ENCODE measurements around the gene FNDC10. TPM values are rescaled to one million over a fixed set of nuclear protein-coding genes. Genes with fewer than 3 reads are reported as not detected.

Gene FNDC10
- total and polyA plus RNA-seq, 9 of the 15 experiments (the other 6 are each of a cell fraction or from before 2014, with no cell fraction given) = 0.08 to 6.3 (median 1.6) TPM

DNA sequence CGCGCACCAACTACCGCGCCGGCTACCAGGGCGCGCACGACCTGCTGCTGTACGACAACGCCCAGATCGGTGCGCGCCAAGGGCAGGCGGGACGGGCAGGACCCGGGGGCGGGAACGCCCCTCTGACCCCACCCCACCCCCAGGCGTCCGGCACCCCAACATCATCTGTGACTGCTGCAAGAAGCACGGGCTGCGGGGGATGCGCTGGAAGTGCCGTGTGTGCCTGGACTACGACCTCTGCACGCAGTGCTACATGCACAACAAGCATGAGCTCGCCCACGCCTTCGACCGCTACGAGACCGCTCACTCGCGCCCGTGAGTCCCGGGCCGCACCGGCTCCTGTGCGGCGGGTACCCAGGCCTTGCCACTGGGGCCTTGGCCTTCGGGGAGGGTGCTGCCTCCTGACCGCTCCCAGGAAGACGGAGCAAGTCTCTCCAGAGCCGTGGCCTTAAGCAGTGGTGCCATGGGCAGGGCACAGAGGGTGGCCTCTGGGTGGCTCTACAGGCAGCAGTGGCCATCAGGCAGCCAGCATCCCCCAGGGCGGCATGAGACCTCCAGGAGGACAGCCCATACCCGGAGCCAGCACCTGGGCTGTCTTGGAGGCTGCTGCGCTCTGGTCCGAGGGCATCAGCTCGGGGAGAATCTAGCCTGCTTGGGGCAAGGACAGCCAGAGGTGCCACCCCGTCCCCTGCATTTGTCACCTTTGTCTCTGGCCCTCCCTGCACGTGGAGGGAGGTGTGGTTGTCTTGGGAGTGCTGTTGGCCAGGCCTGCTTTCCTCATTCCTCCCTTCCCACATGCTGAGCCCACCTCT, 23.9 kb upstream of the FNDC10 start:
- Histone ChIP-seq H3K9me1 (ENCODE audit: control insufficient read depth, insufficient read depth, low read length) (no peaks in the 10 kb centered on the region), H2AFZ (ENCODE audit: low read depth, low read length) (no peak overlapping the region), H3K27me3 (ENCODE audit: control insufficient read depth in 2 of 2, insufficient read depth in 2 of 2, low read length in 2 of 2) (no peaks in the 10 kb centered on the region), H3K9ac (ENCODE audit: insufficient read depth in 1 of 2, low read depth in 2 of 2, low read length in 2 of 2) (peak overlapping the region in 1 of 2 experiments; percentile 26; a peak in 1 of 4 replicates), H3K79me2 (ENCODE audit: control insufficient read depth, insufficient read depth, low read length) (no peaks in the 10 kb centered on the region), H3K27ac (ENCODE audit: extremely low read depth, low read depth, low read length) (no peak overlapping the region), H4K20me1 (replicated peaks; ENCODE audit: control insufficient read depth, insufficient read depth, low read length) (peaks cover 7% of the 10 kb centered on the region; the same call in 1 of the 2 replicates), H3K36me3 (ENCODE audit: control insufficient read depth, insufficient read depth, low read length) (no peaks in the 10 kb centered on the region), H3K4me3 (no peak overlapping the region), H3K9me3 (replicated peaks; ENCODE audit: control insufficient read depth, insufficient read depth, low read depth, low read length) (no peaks in the 10 kb centered on the region), H3K4me2 (ENCODE audit: insufficient read depth, low read length) (no peak overlapping the region), H3K4me1 (replicated peaks in 1 of 2; ENCODE audit: control insufficient read depth in 2 of 2, insufficient read depth in 2 of 2, low read length in 2 of 2) (peaks cover 0 to 99% of the 10 kb centered on the region in 2 experiments; a peak in 3 of 5 replicates)
- ATAC-seq (no peak), FAIRE-seq (no peak), DNase-seq (ENCODE audit: extremely low read depth in 1 of 4, low spot score in 3 of 4) (no peak)
- no TSS peak for BruUV-seq (replicated peaks)
- in situ Hi-C loops (cut with MboI) = no loop called here
- ChIA-PET CTCF (ENCODE audit: low intra/inter-chr PET ratio) (no interaction called here), POLR2A (interaction anchor here (1.0 kb wide), 1 partner anchor 9 kb away, joined by 3 read pairs; the partner anchor contains the start of gene MIB2)
- 76% methylated on average over 31 of the region's 51 CpGs for WGBS (ENCODE audit: insufficient coverage, low coverage, missing lambda C conversion rate)
- intact Hi-C loops (cut with micrococcal nuclease) = no loop called here
- TF ChIP-seq, protein P1, sequence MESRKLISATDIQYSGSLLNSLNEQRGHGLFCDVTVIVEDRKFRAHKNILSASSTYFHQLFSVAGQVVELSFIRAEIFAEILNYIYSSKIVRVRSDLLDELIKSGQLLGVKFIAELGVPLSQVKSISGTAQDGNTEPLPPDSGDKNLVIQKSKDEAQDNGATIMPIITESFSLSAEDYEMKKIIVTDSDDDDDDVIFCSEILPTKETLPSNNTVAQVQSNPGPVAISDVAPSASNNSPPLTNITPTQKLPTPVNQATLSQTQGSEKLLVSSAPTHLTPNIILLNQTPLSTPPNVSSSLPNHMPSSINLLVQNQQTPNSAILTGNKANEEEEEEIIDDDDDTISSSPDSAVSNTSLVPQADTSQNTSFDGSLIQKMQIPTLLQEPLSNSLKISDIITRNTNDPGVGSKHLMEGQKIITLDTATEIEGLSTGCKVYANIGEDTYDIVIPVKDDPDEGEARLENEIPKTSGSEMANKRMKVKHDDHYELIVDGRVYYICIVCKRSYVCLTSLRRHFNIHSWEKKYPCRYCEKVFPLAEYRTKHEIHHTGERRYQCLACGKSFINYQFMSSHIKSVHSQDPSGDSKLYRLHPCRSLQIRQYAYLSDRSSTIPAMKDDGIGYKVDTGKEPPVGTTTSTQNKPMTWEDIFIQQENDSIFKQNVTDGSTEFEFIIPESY (CRISPR knock-in tag; IDR thresholded peaks at IDR 0.05) = peak; percentile 83
- TF ChIP-seq HSF4 (CRISPR knock-in tag; IDR thresholded peaks at IDR 0.05; ENCODE audit: borderline replicate concordance) = no peak
- no peak for TF ChIP-seq ZNF274 (IDR thresholded peaks at IDR 0.05; ENCODE audit: borderline replicate concordance, low read depth, low read length)

All from K562 (cell line).